ENCODE measurements around the gene ZNF785.
A peak's percentile ranks its signal among the peaks of the same experiment; 100 is the strongest.
"Not testable (repeated sequence)": the region's sequence is repeated elsewhere in the genome, so short reads cannot be mapped to it uniquely, and the experiment has no call there.

ZNF785 gene

GRCh38 chr16:30539986-30540526 is 45.4 kb downstream of the ZNF785 start:
- not testable (repeated sequence) for DNase-seq (ENCODE audit: low read depth)

GRCh38 chr16:30539000-30539964 is 46.2 kb downstream of the ZNF785 start:
- DNase-seq (ENCODE audit: low read depth): no peak

- not testable (repeated sequence) for DNase-seq (ENCODE audit: low read depth)
These were observed 49.0 kb downstream of the ZNF785 start for GRCh38 chr16:30536391-30537024.

- peak; percentile 63 for DNase-seq (ENCODE audit: low read depth)
These were observed 49.7 kb downstream of the ZNF785 start for GRCh38 chr16:30535777-30536190.

GRCh38 chr16:30535106-30535776 is 50.3 kb downstream of the ZNF785 start:
- no peak for DNase-seq (ENCODE audit: low read depth)

- DNase-seq (ENCODE audit: low read depth): peak; percentile 67
These were observed 51.0 kb downstream of the ZNF785 start, which contains the start of gene ZNF747 for GRCh38 chr16:30534368-30535105. ZNF747 (minus strand) TSS chr16:30534858; CDS start chr16:30534679, 179 bp downstream.

- DNase-seq (ENCODE audit: low read depth): no peak
These were observed 51.6 kb downstream of the ZNF785 start for GRCh38 chr16:30533748-30534367.

GRCh38 chr16:30533146-30533522 is 52.4 kb downstream of the ZNF785 start:
- DNase-seq (ENCODE audit: low read depth): no peak

GRCh38 chr16:30532285-30533145 is 53.0 kb downstream of the ZNF785 start:
- no peak for DNase-seq (ENCODE audit: low read depth)

Measured in stromal cell of bone marrow (primary cell).